ENCODE measurements around the gene CDC42BPB. TPM values are rescaled to one million over a fixed set of nuclear protein-coding genes. Genes with fewer than 3 reads are reported as not detected.

Gene CDC42BPB
- total RNA-seq, 1 experiment from 2014 or later = 103 TPM

GRCh38 chr14:103104389-103104653, 47.0 kb upstream of the CDC42BPB start:
- no peak overlapping the region for H3K56ac ChIP-seq (ENCODE audit: insufficient read length, low read depth, low read length)
- H3K9ac ChIP-seq (ENCODE audit: extremely low read depth, insufficient read length, low read length) = no peak overlapping the region
- no peak overlapping the region for H3K4me2 ChIP-seq (ENCODE audit: insufficient read depth, insufficient read length, low read length)
- H3K4me1 ChIP-seq (ENCODE audit: insufficient read depth, low read length) = no peaks in the 10 kb centered on the region; the same call in 1 of the 2 replicates
- H4K5ac ChIP-seq (ENCODE audit: insufficient read length, low read depth, low read length) = no peak overlapping the region
- no peak overlapping the region for H4K8ac ChIP-seq (replicated peaks; ENCODE audit: insufficient read length, low read depth, low read length)
- no peaks in the 10 kb centered on the region for H4K20me1 ChIP-seq (ENCODE audit: control insufficient read depth, insufficient read depth, insufficient read length)
- no peak overlapping the region for H2BK5ac ChIP-seq (ENCODE audit: insufficient read length, low read length)
- H3K79me2 ChIP-seq (ENCODE audit: insufficient read depth, low read length) = no peaks in the 10 kb centered on the region
- no peaks in the 10 kb centered on the region for H3K9me3 Mint-ChIP-seq
- DNase-seq = no peak
- no CpG with 5 or more reads among the region's 20 CpGs for WGBS (ENCODE audit: extremely low coverage, insufficient read length, low lambda C conversion rate)
- no peak overlapping the region for H3K27ac ChIP-seq (ENCODE audit: insufficient read length, low read depth, low read length)
- no peaks in the 10 kb centered on the region for H3K79me1 ChIP-seq (ENCODE audit: insufficient read depth, low read depth, low read length, poor library complexity, severe bottlenecking)
- no peak overlapping the region for H2AFZ ChIP-seq (ENCODE audit: low read length)
- no peaks in the 10 kb centered on the region for H3K9me3 ChIP-seq (ENCODE audit: control insufficient read depth, low read depth, low read length)
- no peak overlapping the region for H3K23ac ChIP-seq (ENCODE audit: insufficient read length, low read depth, low read length)
- H3K27me3 Mint-ChIP-seq (ENCODE audit: low read depth) = peaks cover 33% of the 10 kb centered on the region
- no peak overlapping the region for H3K14ac ChIP-seq (ENCODE audit: insufficient read depth, low read length)
- no peaks in the 10 kb centered on the region; a peak in 1 of 7 replicates for H3K36me3 Mint-ChIP-seq (ENCODE audit: insufficient read depth in 1 of 3, low read depth in 3 of 3)
- no peak overlapping the region for H2BK20ac ChIP-seq (ENCODE audit: low read depth, low read length, poor library complexity, severe bottlenecking)
- H2BK120ac ChIP-seq (ENCODE audit: low read depth, low read length, poor library complexity, severe bottlenecking) = no peak overlapping the region
- H2AK5ac ChIP-seq (ENCODE audit: insufficient read length, low read length) = no peak overlapping the region
- H3K4ac ChIP-seq (ENCODE audit: low read depth, low read length) = no peak overlapping the region
- H3K27me3 ChIP-seq (ENCODE audit: insufficient read depth, low read length) = no peaks in the 10 kb centered on the region
- no peaks in the 10 kb centered on the region for H3K23me2 ChIP-seq (ENCODE audit: insufficient read length, low read depth, low read length, poor library complexity, severe bottlenecking)
- H4K91ac ChIP-seq (ENCODE audit: insufficient read length, low read depth, low read length) = no peak overlapping the region
- H3K4me1 Mint-ChIP-seq = peaks cover 14 to 33% of the 10 kb centered on the region in 2 experiments
- H3T11ph ChIP-seq (ENCODE audit: low read length) = no peak overlapping the region
- TF ChIP-seq, protein P1, sequence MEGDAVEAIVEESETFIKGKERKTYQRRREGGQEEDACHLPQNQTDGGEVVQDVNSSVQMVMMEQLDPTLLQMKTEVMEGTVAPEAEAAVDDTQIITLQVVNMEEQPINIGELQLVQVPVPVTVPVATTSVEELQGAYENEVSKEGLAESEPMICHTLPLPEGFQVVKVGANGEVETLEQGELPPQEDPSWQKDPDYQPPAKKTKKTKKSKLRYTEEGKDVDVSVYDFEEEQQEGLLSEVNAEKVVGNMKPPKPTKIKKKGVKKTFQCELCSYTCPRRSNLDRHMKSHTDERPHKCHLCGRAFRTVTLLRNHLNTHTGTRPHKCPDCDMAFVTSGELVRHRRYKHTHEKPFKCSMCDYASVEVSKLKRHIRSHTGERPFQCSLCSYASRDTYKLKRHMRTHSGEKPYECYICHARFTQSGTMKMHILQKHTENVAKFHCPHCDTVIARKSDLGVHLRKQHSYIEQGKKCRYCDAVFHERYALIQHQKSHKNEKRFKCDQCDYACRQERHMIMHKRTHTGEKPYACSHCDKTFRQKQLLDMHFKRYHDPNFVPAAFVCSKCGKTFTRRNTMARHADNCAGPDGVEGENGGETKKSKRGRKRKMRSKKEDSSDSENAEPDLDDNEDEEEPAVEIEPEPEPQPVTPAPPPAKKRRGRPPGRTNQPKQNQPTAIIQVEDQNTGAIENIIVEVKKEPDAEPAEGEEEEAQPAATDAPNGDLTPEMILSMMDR (conservative IDR thresholded peaks at IDR 0.05) = no peak
- H2BK12ac ChIP-seq (ENCODE audit: insufficient read length, low read depth, low read length) = no peak overlapping the region
- no peak overlapping the region for H3K4me3 Mint-ChIP-seq
- H2BK15ac ChIP-seq (ENCODE audit: low read depth, low read length) = no peak overlapping the region
- no peak overlapping the region for H3K18ac ChIP-seq (ENCODE audit: insufficient read length, low read depth, low read length)
- no peak overlapping the region for H3K27ac Mint-ChIP-seq

Data from H9 (cell line).